Measurements from ENCODE around the gene MAD2L1.

GRCh38 chr4:120081726-120082125, 15.1 kb upstream of the MAD2L1 start:
- no peak for TF ChIP-seq EP300 (IDR thresholded peaks at IDR 0.05; ENCODE audit: low read depth)
- no peak for TF ChIP-seq POLR2A (IDR thresholded peaks at IDR 0.05)
- no peak for TF ChIP-seq POLR2AphosphoS5 (IDR thresholded peaks at IDR 0.05)

All from transverse colon (tissue), 3 donors.